Colonic mucosa (tissue), 4 donors: ENCODE measurements around the gene CD44. TPM values are rescaled to one million over a fixed set of nuclear protein-coding genes. Genes with fewer than 3 reads are reported as not detected.

Experiments
- DNase-seq: peaks from one replicate; pipeline ENCODE4 v3.0.0-alpha.2; 2020
- H3K27ac ChIP-seq: fragments of 200-600 bp; one replicate; pipeline ENCODE4 v1.8.0; 2021
- H3K27me3 ChIP-seq: fragments of 200-600 bp; one replicate; pipeline ENCODE4 v1.8.0; 2021
- H3K36me3 ChIP-seq: fragments of 200-600 bp; one replicate; pipeline ENCODE4 v1.8.0; 2021
- H3K4me1 ChIP-seq: fragments of 200-600 bp; one replicate; pipeline ENCODE4 v1.8.0; 2021; ENCODE audit warnings: mild to moderate bottlenecking
- H3K4me3 ChIP-seq: fragments of 200-600 bp; one replicate; pipeline ENCODE4 v1.8.0; 2021
- H3K9ac ChIP-seq, 2 donors: one replicate each; pipeline ENCODE4 v1.7.0; 2013; ENCODE audit warnings: control low read depth in 2 of 2, low read depth in 2 of 2, low read length in 2 of 2
- H3K9me3 ChIP-seq: fragments of 200-600 bp; one replicate; pipeline ENCODE4 v1.8.0; 2021
- CTCF ChIP-seq: fragments of 200-600 bp; IDR thresholded peaks from one replicate; pipeline ENCODE4 v1.8.0; 2022; ENCODE audit warnings: antibody characterized with exemption, mild to moderate bottlenecking
- intact Hi-C: fragments of 100-400 bp; cut with DNase I; formaldehyde crosslinking; loops from one replicate; pipeline ENCODE4 v1.14.1; 2022
- total RNA-seq, 2 donors: library from RNA; stranded (reverse); fragmentation: NEBNext Ultra II Directional in 1 of 2; extraction: Animal tissue kit (Norgen Biotek cat#: 25700) in 1 of 2; gene quantifications; one replicate each; pipeline ENCODE4 v1.2.1, GENCODE V29; 2021
- donor health status: healthy.
- donor health status: DM: no; HTN: no; CAD: no.
- donor health status: DM: no; HTN: no; CAD: no.

Gene CD44
- total RNA-seq, 2 donors from 2014 or later: 152 to 171 TPM

DNA sequence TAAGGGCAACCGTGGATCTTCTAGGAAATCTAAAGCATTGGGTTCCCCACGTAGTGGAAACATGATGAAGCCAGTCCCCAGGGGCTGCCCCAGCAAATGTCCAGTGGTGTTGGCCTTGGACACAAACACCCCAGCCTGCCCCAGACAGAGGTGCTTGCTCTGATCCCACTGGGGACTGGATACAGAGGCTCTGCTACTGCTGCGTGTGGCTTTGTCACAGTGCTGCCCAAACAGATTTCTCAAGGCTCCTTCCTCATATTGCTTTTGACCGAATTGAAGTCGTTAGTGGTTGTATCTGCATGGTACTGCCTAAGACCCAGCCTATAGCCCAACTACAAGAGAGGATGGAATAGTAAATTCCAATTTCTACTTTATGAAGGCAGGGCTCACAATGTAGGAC, 40.1 kb upstream of the CD44 start:
- DNase-seq: no peak
- Histone ChIP-seq H3K27me3 (no peaks in the 10 kb centered on the region), H3K36me3 (no peaks in the 10 kb centered on the region), H3K4me1 (no peaks in the 10 kb centered on the region), H3K9ac (no peak overlapping the region), H3K4me3 (no peak overlapping the region), H3K27ac (no peak overlapping the region), H3K9me3 (no peaks in the 10 kb centered on the region)
- intact Hi-C loops: no loop called here
- no peak for TF ChIP-seq CTCF

GRCh38 chr11:35099278-35100012, 39.5 kb upstream of the CD44 start:
- no peak for DNase-seq
- Histone ChIP-seq H3K4me1 (no peaks in the 10 kb centered on the region), H3K36me3 (no peaks in the 10 kb centered on the region), H3K9me3 (no peaks in the 10 kb centered on the region), H3K4me3 (no peak overlapping the region), H3K27ac (no peak overlapping the region), H3K27me3 (no peaks in the 10 kb centered on the region), H3K9ac (no peak overlapping the region)
- intact Hi-C loops: no loop called here
- TF ChIP-seq CTCF: no peak

GRCh38 chr11:35100013-35100383, 39.0 kb upstream of the CD44 start:
- TF ChIP-seq CTCF: no peak
- Histone ChIP-seq H3K27ac (no peak overlapping the region), H3K4me1 (no peaks in the 10 kb centered on the region), H3K4me3 (no peak overlapping the region), H3K36me3 (no peaks in the 10 kb centered on the region), H3K9ac (no peak overlapping the region), H3K9me3 (no peaks in the 10 kb centered on the region), H3K27me3 (no peaks in the 10 kb centered on the region)
- no peak for DNase-seq
- intact Hi-C loops: no loop called here

DNA sequence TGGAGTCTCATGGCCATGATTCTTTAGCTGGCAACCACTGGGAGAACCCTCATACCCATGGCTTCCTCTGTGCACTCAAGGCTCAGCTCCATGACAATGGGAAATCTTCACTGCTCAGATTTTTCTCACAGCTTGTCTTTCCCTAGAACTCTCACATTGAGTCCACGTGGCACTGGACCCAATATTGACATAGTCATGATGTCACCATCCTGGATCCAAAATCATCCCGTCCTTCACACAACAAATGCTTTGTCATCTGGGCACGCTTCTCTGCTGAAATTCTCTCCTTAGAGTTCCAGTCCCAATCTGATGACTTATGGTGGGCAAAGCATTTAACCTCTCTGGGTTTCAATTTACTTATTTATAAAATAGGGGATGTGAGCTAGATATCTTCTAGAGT, 37.7 kb upstream of the CD44 start:
- Histone ChIP-seq H3K36me3 (no peaks in the 10 kb centered on the region), H3K9ac (no peak overlapping the region), H3K4me3 (no peak overlapping the region), H3K27me3 (no peaks in the 10 kb centered on the region), H3K27ac (no peak overlapping the region), H3K9me3 (no peaks in the 10 kb centered on the region), H3K4me1 (no peaks in the 10 kb centered on the region)
- no peak for DNase-seq
- TF ChIP-seq CTCF: no peak
- intact Hi-C loops: no loop called here

DNA sequence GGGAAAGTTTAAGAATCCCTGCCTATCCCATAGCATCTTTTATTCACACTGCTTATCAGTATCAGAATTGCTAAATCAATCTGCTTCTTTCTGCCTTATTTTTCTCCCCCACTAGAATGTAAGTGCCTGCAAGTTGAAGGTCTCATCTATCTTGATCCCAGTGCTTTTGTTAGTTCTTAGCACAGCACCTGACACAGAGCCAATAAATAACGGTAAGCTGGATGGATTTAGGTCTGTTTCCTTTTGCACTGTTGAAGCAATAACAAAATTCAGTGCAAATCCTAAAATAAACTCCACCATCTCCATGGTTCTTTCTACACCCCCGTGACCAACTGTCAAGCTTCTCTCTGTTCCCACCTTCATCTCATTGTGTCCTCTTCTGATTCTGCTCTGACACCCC, 36.7 kb upstream of the CD44 start:
- H3K9ac ChIP-seq: no peak overlapping the region
- no peak for TF ChIP-seq CTCF
- H3K27me3 ChIP-seq: no peaks in the 10 kb centered on the region
- no peaks in the 10 kb centered on the region for H3K9me3 ChIP-seq
- no peaks in the 10 kb centered on the region for H3K4me1 ChIP-seq
- intact Hi-C loops: no loop called here
- no peak for DNase-seq
- no peaks in the 10 kb centered on the region for H3K36me3 ChIP-seq
- no peak overlapping the region for H3K27ac ChIP-seq
- no peak overlapping the region for H3K4me3 ChIP-seq
